IMR-90 (cell line): ENCODE results near the gene CNTN5. TPM values are rescaled to one million over a fixed set of nuclear protein-coding genes. Genes with fewer than 3 reads are reported as not detected.

Experiments used
- ATAC-seq: fragments of 200-7000 bp; cut with Tn5 transposase; 2 replicates; pipeline ENCODE4 v1.9.1; 2020; ENCODE audit warnings: low read depth, mild to moderate bottlenecking, moderate library complexity
- BruUV-seq: library from RNA; stranded (reverse); fragments of 400-500 nt; replicated peaks from 2 replicates; lab custom pipeline; 2021; lab: Mats Ljungman, UMichigan
- CTCF ChIA-PET: fragments of 300-600 bp; formaldehyde crosslinking; extraction: SDS; loops from one replicate; lab custom pipeline; 2021; ENCODE audit warnings: antibody characterized with exemption; lab: Yijun Ruan, JAX
- POLR2A ChIA-PET: fragments of 300-600 bp; sonication (Branson Sonifier 250); formaldehyde crosslinking; loops from one replicate; lab custom pipeline; 2022; ENCODE audit warnings: antibody characterized with exemption; ENCODE audit not compliant: unreplicated experiment; lab: Charles Lee
- DNase-seq: peaks from one replicate; pipeline ENCODE4 v3.0.0; 2013
- H2AFZ ChIP-seq: replicated peaks from 2 replicates; pipeline ENCODE3; 2013; ENCODE audit warnings: low read length, mild to moderate bottlenecking; ENCODE audit not compliant: poor library complexity
- H2AK5ac ChIP-seq: 2 replicates; pipeline ENCODE4 v1.6.1; 2013; ENCODE audit warnings: low read depth, low read length, inconsistent platforms
- H2AK9ac ChIP-seq: replicated peaks from 2 replicates; pipeline ENCODE3; 2013; ENCODE audit warnings: mild to moderate bottlenecking, low read depth, low read length, moderate library complexity; ENCODE audit not compliant: poor library complexity
- H2BK120ac ChIP-seq: 2 replicates; pipeline ENCODE4 v1.6.1; 2013; ENCODE audit warnings: low read depth, low read length, inconsistent platforms
- H2BK15ac ChIP-seq: 3 replicates; pipeline ENCODE4 v1.6.1; 2013; ENCODE audit warnings: low read depth, low read length, inconsistent platforms
- H2BK20ac ChIP-seq: 2 replicates; pipeline ENCODE4 v1.6.1; 2013; ENCODE audit warnings: low read depth, mild to moderate bottlenecking, inconsistent platforms, low read length, moderate library complexity
- H2BK5ac ChIP-seq: 2 replicates; pipeline ENCODE4 v1.6.1; 2013; ENCODE audit warnings: mild to moderate bottlenecking, low read depth, low read length, inconsistent platforms; ENCODE audit not compliant: poor library complexity, severe bottlenecking
- H3K14ac ChIP-seq: replicated peaks from 2 replicates; pipeline ENCODE4 v1.6.1; 2013; ENCODE audit warnings: low read depth, low read length, inconsistent platforms
- H3K18ac ChIP-seq: 2 replicates; pipeline ENCODE4 v1.6.1; 2013; ENCODE audit warnings: low read depth, low read length, control low read depth
- H3K23ac ChIP-seq: 2 replicates; pipeline ENCODE4 v1.6.1; 2013; ENCODE audit warnings: low read depth, low read length, inconsistent platforms
- H3K27ac ChIP-seq: 2 replicates; pipeline ENCODE4 v1.5.1; 2013; ENCODE audit warnings: mild to moderate bottlenecking, control low read depth, low read length; ENCODE audit not compliant: insufficient read depth
- H3K27me3 ChIP-seq: 2 replicates; pipeline ENCODE4 v1.6.1; 2013; ENCODE audit warnings: low read length; ENCODE audit not compliant: control insufficient read depth, insufficient read depth
- H3K36me3 ChIP-seq: 2 replicates; pipeline ENCODE4 v1.6.1; 2013; ENCODE audit warnings: low read length, mixed read lengths; ENCODE audit not compliant: control insufficient read depth, insufficient read depth
- H3K4ac ChIP-seq: 2 replicates; pipeline ENCODE4 v1.6.1; 2013; ENCODE audit warnings: low read depth, low read length, inconsistent platforms
- H3K4me1 ChIP-seq: 2 replicates; pipeline ENCODE4 v1.6.1; 2013; ENCODE audit warnings: low read length, mixed read lengths; ENCODE audit not compliant: control insufficient read depth, insufficient read depth
- H3K4me2 ChIP-seq: 2 replicates; pipeline ENCODE4 v1.6.1; 2013; ENCODE audit warnings: low read depth, mild to moderate bottlenecking, control low read depth, low read length, moderate library complexity
- H3K4me3 ChIP-seq: 2 replicates; pipeline ENCODE4 v1.5.1; 2013; ENCODE audit warnings: low read depth, mild to moderate bottlenecking, control low read depth, low read length, moderate library complexity; ENCODE audit not compliant: insufficient read depth
- H3K56ac ChIP-seq: 2 replicates; pipeline ENCODE4 v1.6.1; 2013; ENCODE audit warnings: low read length, inconsistent platforms; ENCODE audit not compliant: insufficient read depth; ENCODE audit errors: extremely low read depth
- H3K79me1 ChIP-seq, 2 experiments: 2 replicates each; pipeline ENCODE4 v1.6.1; 2013; ENCODE audit warnings: low read length in 2 of 2, inconsistent platforms in 1 of 2, low read depth in 1 of 2
- H3K9ac ChIP-seq: 2 replicates; pipeline ENCODE4 v1.6.1; 2013; ENCODE audit warnings: low read depth, low read length, control low read depth
- H3K9me1 ChIP-seq: 2 replicates; pipeline ENCODE4 v1.6.1; 2013; ENCODE audit warnings: low read length, inconsistent platforms; ENCODE audit not compliant: insufficient read depth
- H3K9me3 ChIP-seq: 2 replicates; pipeline ENCODE4 v1.6.1; 2013; ENCODE audit warnings: low read length; ENCODE audit not compliant: control insufficient read depth, insufficient read depth
- H4K20me1 ChIP-seq: 2 replicates; pipeline ENCODE4 v1.6.1; 2013; ENCODE audit warnings: low read length, inconsistent platforms; ENCODE audit not compliant: insufficient read depth
- H4K5ac ChIP-seq: 2 replicates; pipeline ENCODE4 v1.6.1; 2013; ENCODE audit warnings: mild to moderate bottlenecking, low read depth, low read length, control low read depth
- H4K8ac ChIP-seq, 2 experiments: 2 replicates each; pipeline ENCODE4 v1.6.1; 2013; ENCODE audit warnings: low read depth in 2 of 2, low read length in 2 of 2, control low read depth in 1 of 2, inconsistent platforms in 1 of 2
- H4K91ac ChIP-seq: 2 replicates; pipeline ENCODE4 v1.6.1; 2013; ENCODE audit warnings: low read depth, low read length, inconsistent platforms; ENCODE audit not compliant: insufficient read depth
- CHD1 ChIP-seq: IDR thresholded peaks from 2 replicates; pipeline ENCODE4 v1.6.1; 2012; ENCODE audit warnings: low read depth, low read length, improper control_type of control experiment
- FOS ChIP-seq: fragments of 150-350 bp; IDR thresholded peaks from 2 replicates; pipeline ENCODE4 v1.6.1; 2016; ENCODE audit warnings: low read depth, low read length
- MAFK ChIP-seq: IDR thresholded peaks from 2 replicates; pipeline ENCODE4 v1.6.1; 2012; ENCODE audit warnings: low read depth, low read length, improper control_type of control experiment
- MAZ ChIP-seq: IDR thresholded peaks from 2 replicates; pipeline ENCODE4 v1.6.1; 2012; ENCODE audit warnings: low read depth, mild to moderate bottlenecking, low read length, improper control_type of control experiment, moderate library complexity, borderline replicate concordance
- NFE2L2 ChIP-seq: fragments of 150-350 bp; IDR thresholded peaks from 2 replicates; pipeline ENCODE4 v1.6.1; 2016; ENCODE audit warnings: low read depth, mild to moderate bottlenecking, low read length
- POLR2A ChIP-seq: IDR thresholded peaks from 2 replicates; pipeline ENCODE4 v1.6.1; 2012; ENCODE audit warnings: mild to moderate bottlenecking, low read depth, low read length
- RAD21 ChIP-seq: IDR thresholded peaks from 2 replicates; pipeline ENCODE4 v1.6.1; 2012; ENCODE audit warnings: low read length, improper control_type of control experiment
- RFX5 ChIP-seq: IDR thresholded peaks from 2 replicates; pipeline ENCODE4 v1.8.0; 2012; ENCODE audit warnings: low read depth, mild to moderate bottlenecking, low read length, moderate library complexity
- WGBS, 2 experiments: methylation state at CpG; one replicate each; pipeline versions ENCODE4 v1.1.5 to v1.1.7; 2013; ENCODE audit warnings: missing lambda C conversion rate in 2 of 2; ENCODE audit not compliant: insufficient read length in 1 of 2; ENCODE audit errors: extremely low coverage in 2 of 2; 5-methylcytosine and 5-hydroxymethylcytosine counted together
- dilution Hi-C: fragments of 300-500 bp; cut with HindIII; formaldehyde crosslinking; loops from one replicate; pipeline ENCODE4 v1.14.3; 2018; ENCODE audit warnings: low sequenced_read_pairs; ENCODE audit not compliant: unreplicated experiment
- in situ Hi-C: fragments of 300-500 bp; cut with MboI; formaldehyde crosslinking; loops from 3 replicates; pipeline ENCODE4 v1.14.3; 2019; ENCODE audit warnings: low sequenced_read_pairs, inconsistent platforms, mixed read lengths
- intact Hi-C: fragments of 100-400 bp; cut with micrococcal nuclease; formaldehyde crosslinking; loops from 2 replicates; pipeline ENCODE4 v1.10.0; 2022
- polyA plus RNA-seq, 3 experiments: library from polyadenylated mRNA; depleted of rRNA; stranded (reverse); fragments of >200 nt; gene quantifications; 2 replicates each; pipeline ENCODE4 v1.2.3, GENCODE V29; 2012; ENCODE audit warnings: low replicate concordance in 1 of 3
- total RNA-seq: library from RNA; depleted of rRNA; stranded (reverse); fragments of >200 nt; gene quantifications from 2 replicates; pipeline ENCODE4 v1.2.3, GENCODE V29; 2012
- TF ChIP-seq, protein P1 (sequence below): fragments of 150-350 bp; IDR thresholded peaks from 2 replicates; pipeline ENCODE4 v1.6.1; 2016; ENCODE audit warnings: low read depth, mild to moderate bottlenecking, low read length, moderate library complexity, borderline replicate concordance

CNTN5 gene
- total and polyA plus RNA-seq, 2 of the 4 experiments (the other 2 are of a cell fraction), result not detected

DNA sequence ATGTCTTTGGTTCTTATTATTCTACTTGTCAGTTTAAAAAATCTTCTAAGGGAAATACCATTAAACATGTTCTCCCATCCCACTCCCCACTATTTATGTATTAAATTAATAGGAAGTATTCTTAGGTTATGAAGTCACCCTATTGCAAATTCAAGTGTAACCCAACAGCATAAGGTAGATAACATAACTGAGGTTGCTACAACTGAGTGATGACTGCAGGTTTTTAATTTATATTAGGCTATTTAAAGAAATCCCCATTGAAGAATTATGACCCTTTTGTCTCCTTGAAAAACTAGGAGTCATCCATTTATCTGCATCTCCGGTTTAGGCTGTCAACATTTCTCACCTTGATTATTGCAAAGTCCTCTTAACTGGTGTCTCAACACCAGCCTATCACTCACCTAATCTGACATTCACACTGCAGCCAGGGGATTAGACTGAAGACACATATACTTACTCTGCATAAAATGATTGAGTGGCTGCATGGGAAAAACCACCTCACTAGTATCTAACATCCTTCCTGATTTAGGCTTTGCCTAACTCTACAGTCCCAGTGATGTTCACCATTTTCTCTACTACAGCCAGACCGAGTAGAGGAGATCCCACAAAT, 649.4 kb downstream of the CNTN5 start:
- Histone ChIP-seq H3K36me3 (no peaks in the 10 kb centered on the region), H2BK120ac (no peak overlapping the region), H3K9me3 (no peaks in the 10 kb centered on the region), H3K9ac (no peak overlapping the region), H2BK5ac (no peak overlapping the region), H3K4ac (no peak overlapping the region), H2AK9ac (no peak overlapping the region), H2BK15ac (no peak overlapping the region), H3K27ac (no peak overlapping the region), H3K4me1 (no peaks in the 10 kb centered on the region), H3K79me1 (no peaks in the 10 kb centered on the region), H3K4me3 (no peak overlapping the region), H3K14ac (no peak overlapping the region), H2AFZ (no peak overlapping the region), H2AK5ac (no peak overlapping the region), H3K4me2 (no peak overlapping the region), H3K27me3 (no peaks in the 10 kb centered on the region; the same call in 1 of the 2 replicates), H4K8ac (no peak overlapping the region), H4K20me1 (no peaks in the 10 kb centered on the region), H3K23ac (no peak overlapping the region), H4K91ac (no peak overlapping the region), H3K56ac (no peak overlapping the region), H3K9me1 (no peaks in the 10 kb centered on the region), H4K5ac (no peak overlapping the region), H3K18ac (no peak overlapping the region), H2BK20ac (no peak overlapping the region)
- BruUV-seq, result no TSS peak
- ATAC-seq (no peak), DNase-seq (no peak)
- dilution Hi-C loops, result no loop called here
- intact Hi-C loops, result no loop called here
- TF ChIP-seq MAZ (no peak), MAFK (no peak), RAD21 (no peak), FOS (no peak), CHD1 (no peak), NFE2L2 (no peak), RFX5 (no peak), POLR2A (no peak)
- TF ChIP-seq, protein P1, sequence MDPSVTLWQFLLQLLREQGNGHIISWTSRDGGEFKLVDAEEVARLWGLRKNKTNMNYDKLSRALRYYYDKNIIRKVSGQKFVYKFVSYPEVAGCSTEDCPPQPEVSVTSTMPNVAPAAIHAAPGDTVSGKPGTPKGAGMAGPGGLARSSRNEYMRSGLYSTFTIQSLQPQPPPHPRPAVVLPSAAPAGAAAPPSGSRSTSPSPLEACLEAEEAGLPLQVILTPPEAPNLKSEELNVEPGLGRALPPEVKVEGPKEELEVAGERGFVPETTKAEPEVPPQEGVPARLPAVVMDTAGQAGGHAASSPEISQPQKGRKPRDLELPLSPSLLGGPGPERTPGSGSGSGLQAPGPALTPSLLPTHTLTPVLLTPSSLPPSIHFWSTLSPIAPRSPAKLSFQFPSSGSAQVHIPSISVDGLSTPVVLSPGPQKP, result no peak
- CTCF ChIA-PET, result no interaction called here
- POLR2A ChIA-PET, result no interaction called here
- WGBS, 2 experiments, result no CpG with 5 or more reads among the region's 2 CpGs
- in situ Hi-C loops, result no loop called here
